ENCODE measurements around the gene SYNPR. TPM values are rescaled to one million over a fixed set of nuclear protein-coding genes. Genes with fewer than 3 reads are reported as not detected.

Gene SYNPR
- polyA plus RNA-seq, 3 donors: not detected

- peaks cover 0 to 4% (median under 1%) of the 10 kb centered on the region in 7 donors for H3K9me3 Mint-ChIP-seq
- Histone ChIP-seq H3K79me2 (ENCODE audit: insufficient read depth, low read length) (no peaks in the 10 kb centered on the region), H3K9me3 (replicated peaks in 1 of 2; ENCODE audit: control insufficient read depth in 1 of 2, insufficient read depth in 1 of 2, low read length in 2 of 2) (no peaks in the 10 kb centered on the region), H3K36me3 (replicated peaks in 1 of 2; ENCODE audit: control insufficient read depth in 1 of 2, insufficient read depth in 2 of 2, low read length in 2 of 2) (no peaks in the 10 kb centered on the region), H4K20me1 (ENCODE audit: insufficient read depth, low read length) (no peaks in the 10 kb centered on the region), H3K9ac (ENCODE audit: insufficient read depth, low read length, poor library complexity, severe bottlenecking) (no peak overlapping the region), H2AFZ (ENCODE audit: insufficient read depth, low read depth, low read length, poor library complexity, severe bottlenecking) (no peak overlapping the region), H3K27me3 (ENCODE audit: control insufficient read depth in 2 of 2, insufficient read depth in 2 of 2, low read length in 2 of 2) (no peaks in the 10 kb centered on the region), H3K4me3 (replicated peaks in 1 of 3; ENCODE audit: low read depth in 2 of 3, low read length in 3 of 3) (no peak overlapping the region), H3K4me1 (ENCODE audit: control insufficient read depth in 1 of 2, insufficient read depth in 2 of 2, low read length in 2 of 2) (no peaks in the 10 kb centered on the region), H3K27ac (ENCODE audit: low read depth in 1 of 2, low read length in 2 of 2) (no peak overlapping the region), H3K4me2 (replicated peaks; ENCODE audit: extremely low read depth, low read length, poor library complexity, severe bottlenecking) (no peak overlapping the region)
- H3K27ac Mint-ChIP-seq: no peak overlapping the region
- WGBS (ENCODE audit: insufficient coverage): 92% methylated on average over 2 of the region's 4 CpGs
- no peak overlapping the region for H3K4me3 Mint-ChIP-seq
- DNase-seq: no peak
- no peaks in the 10 kb centered on the region for H3K36me3 Mint-ChIP-seq
- intact Hi-C loops (cut with micrococcal nuclease): no loop called here
- peaks cover 0 to 5% (median 2%) of the 10 kb centered on the region in 3 donors for H3K27me3 Mint-ChIP-seq (ENCODE audit: low read depth in 3 of 3)
- H3K4me1 Mint-ChIP-seq: no peaks in the 10 kb centered on the region
- TF ChIP-seq CTCF (IDR thresholded peaks at IDR 0.05): no peak
Observed at GRCh38 chr3:63395960-63396359, 117.9 kb downstream of the SYNPR start.

- Histone ChIP-seq H3K27me3 (ENCODE audit: control insufficient read depth in 2 of 2, insufficient read depth in 2 of 2, low read length in 2 of 2) (no peaks in the 10 kb centered on the region), H4K20me1 (ENCODE audit: insufficient read depth, low read length) (no peaks in the 10 kb centered on the region), H3K79me2 (ENCODE audit: insufficient read depth, low read length) (no peaks in the 10 kb centered on the region), H3K36me3 (replicated peaks in 1 of 2; ENCODE audit: control insufficient read depth in 1 of 2, insufficient read depth in 2 of 2, low read length in 2 of 2) (no peaks in the 10 kb centered on the region), H3K4me1 (ENCODE audit: control insufficient read depth in 1 of 2, insufficient read depth in 2 of 2, low read length in 2 of 2) (no peaks in the 10 kb centered on the region), H3K9me3 (replicated peaks in 1 of 2; ENCODE audit: control insufficient read depth in 1 of 2, insufficient read depth in 1 of 2, low read length in 2 of 2) (no peaks in the 10 kb centered on the region), H3K4me3 (replicated peaks in 1 of 3; ENCODE audit: low read depth in 2 of 3, low read length in 3 of 3) (no peak overlapping the region), H3K4me2 (replicated peaks; ENCODE audit: extremely low read depth, low read length, poor library complexity, severe bottlenecking) (no peak overlapping the region), H3K9ac (ENCODE audit: insufficient read depth, low read length, poor library complexity, severe bottlenecking) (no peak overlapping the region), H3K27ac (ENCODE audit: low read depth in 1 of 2, low read length in 2 of 2) (no peak overlapping the region), H2AFZ (ENCODE audit: insufficient read depth, low read depth, low read length, poor library complexity, severe bottlenecking) (no peak overlapping the region)
- Mint-ChIP-seq H3K4me1 (no peaks in the 10 kb centered on the region), H3K36me3 (no peaks in the 10 kb centered on the region), H3K27ac (no peak overlapping the region), H3K9me3 (peaks cover 0 to 4% (median 2%) of the 10 kb centered on the region in 7 donors), H3K27me3 (ENCODE audit: low read depth in 3 of 3) (peaks cover 0 to 3% (median 2%) of the 10 kb centered on the region in 3 donors), H3K4me3 (no peak overlapping the region)
- DNase-seq: no peak
- 75% methylated on average over 4 of the region's 6 CpGs for WGBS (ENCODE audit: insufficient coverage)
- TF ChIP-seq CTCF (IDR thresholded peaks at IDR 0.05): no peak
- intact Hi-C loops (cut with micrococcal nuclease): no loop called here
Observed at GRCh38 chr3:63400246-63400860, 122.2 kb downstream of the SYNPR start.
